ENCODE measurements around the gene AGBL1. TPM values are rescaled to one million over a fixed set of nuclear protein-coding genes. Genes with fewer than 3 reads are reported as not detected.
"Not testable (repeated sequence)": the region's sequence is repeated elsewhere in the genome, so short reads cannot be mapped to it uniquely, and the experiment has no call there.

Gene AGBL1
- total and polyA plus RNA-seq, 2 donors (not counting 1 experiment from before 2014, with no cell fraction given): not detected

DNA sequence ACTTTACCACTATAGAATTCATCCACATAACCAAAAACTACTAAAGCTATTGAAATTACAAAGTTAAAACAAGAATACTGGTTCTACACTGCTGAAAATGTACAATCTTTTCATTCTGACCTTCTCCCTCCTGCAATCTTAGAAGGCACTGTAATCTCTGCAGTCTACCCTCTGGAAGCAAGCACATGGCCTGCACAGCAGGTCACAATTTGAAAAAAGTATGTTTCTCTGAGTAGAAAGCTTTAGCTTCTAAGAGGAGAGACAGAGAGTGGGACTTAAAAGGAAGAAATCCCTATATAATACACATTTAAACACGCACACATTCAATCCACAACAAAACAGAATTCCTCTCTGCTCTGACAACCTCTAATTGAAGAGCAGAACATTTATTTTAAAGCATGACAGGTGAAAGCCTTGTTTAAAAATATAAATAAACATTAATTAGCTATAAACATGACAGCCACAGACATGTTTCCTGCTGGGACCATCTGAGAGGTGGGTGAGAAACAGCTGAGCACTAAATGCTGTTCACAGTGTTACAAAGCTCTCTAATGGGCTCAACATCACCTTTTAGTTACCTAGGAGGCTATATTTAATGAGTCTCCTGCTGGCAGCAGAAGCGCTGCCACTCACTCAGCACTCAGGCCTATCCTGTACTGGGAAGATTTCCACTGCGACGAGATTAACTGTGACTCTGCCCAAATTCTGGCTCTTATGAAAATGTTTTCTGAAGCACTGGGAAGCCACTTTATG, 447.4 kb downstream of the AGBL1 start:
- Mint-ChIP-seq H3K27me3 (no peaks in the 10 kb centered on the region), H3K4me1 (no peaks in the 10 kb centered on the region), H3K9me3 (ENCODE audit: insufficient read depth) (peaks cover 2% of the 10 kb centered on the region), H3K27ac (no peak overlapping the region), H3K4me3 (no peak overlapping the region)
- intact Hi-C loops (cut with micrococcal nuclease): no loop called here
- TF ChIP-seq EZH2 (IDR thresholded peaks at IDR 0.05; ENCODE audit: borderline replicate concordance, insufficient read depth, low read depth, low read length, poor library complexity, severe bottlenecking) (no peak), CTCF (IDR thresholded peaks at IDR 0.05) (no peak)
- no peak overlapping the region for H3K9ac ChIP-seq (ENCODE audit: low read length)
- H3K36me3 ChIP-seq (replicated peaks in 1 of 2; ENCODE audit: control extremely low read depth in 1 of 2, control insufficient read depth in 1 of 2, extremely low read depth in 1 of 2, insufficient read depth in 2 of 2, low read length in 1 of 2): no peaks in the 10 kb centered on the region
- H4K20me1 ChIP-seq (ENCODE audit: control insufficient read depth, insufficient read depth, low read length, poor library complexity, severe bottlenecking): no peaks in the 10 kb centered on the region
- no peak overlapping the region for H3K27ac ChIP-seq (ENCODE audit: low read length in 2 of 2)
- 94% methylated on average over 2 of the region's 4 CpGs for WGBS (ENCODE audit: insufficient coverage)
- ChIA-PET POLR2A (no interaction called here), CTCF (no interaction called here)
- H3K4me1 ChIP-seq (ENCODE audit: control insufficient read depth in 2 of 2, insufficient read depth in 2 of 2, low read length in 2 of 2): no peaks in the 10 kb centered on the region
- H3K4me2 ChIP-seq (replicated peaks; ENCODE audit: low read depth, low read length, poor library complexity, severe bottlenecking): no peak overlapping the region
- H3K9me3 ChIP-seq (ENCODE audit: control extremely low read depth in 1 of 3, control insufficient read depth in 2 of 3, insufficient read depth in 1 of 3, low read length in 2 of 3): no peaks in the 10 kb centered on the region
- no peak for ATAC-seq (ENCODE audit: low read depth)
- H3K4me3 ChIP-seq (ENCODE audit: control extremely low read depth in 1 of 5, extremely low read depth in 1 of 5, insufficient read depth in 1 of 5, low read depth in 2 of 5, low read length in 4 of 5): no peak overlapping the region
- H2AFZ ChIP-seq (ENCODE audit: insufficient read depth, low read depth, low read length, poor library complexity, severe bottlenecking): no peak overlapping the region
- no peaks in the 10 kb centered on the region for H3K79me2 ChIP-seq (ENCODE audit: control insufficient read depth, insufficient read depth, low read length)
- no peaks in the 10 kb centered on the region for H3K27me3 ChIP-seq (replicated peaks in 1 of 4; ENCODE audit: control extremely low read depth in 1 of 4, control insufficient read depth in 3 of 4, insufficient read depth in 4 of 4, low read length in 3 of 4)
- DNase-seq: no peak

DNA sequence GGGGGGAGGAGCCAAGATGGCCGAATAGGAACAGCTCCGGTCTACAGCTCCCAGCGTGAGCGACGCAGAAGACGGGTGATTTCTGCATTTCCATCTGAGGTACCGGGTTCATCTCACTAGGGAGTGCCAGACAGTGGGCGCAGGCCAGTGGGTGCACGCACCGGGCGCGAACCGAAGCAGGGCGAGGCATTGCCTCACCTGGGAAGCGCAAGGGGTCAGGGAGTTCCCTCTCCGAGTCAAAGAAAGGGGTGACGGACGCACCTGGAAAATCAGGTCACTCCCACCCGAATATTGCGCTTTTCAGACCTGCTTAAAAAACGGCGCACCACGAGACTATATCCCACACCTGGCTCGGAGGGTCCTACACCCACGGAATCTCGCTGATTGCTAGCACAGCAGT, 448.4 kb downstream of the AGBL1 start:
- H3K4me3 Mint-ChIP-seq; H3K36me3 ChIP-seq (replicated peaks in 1 of 2; ENCODE audit: control extremely low read depth in 1 of 2, control insufficient read depth in 1 of 2, extremely low read depth in 1 of 2, insufficient read depth in 2 of 2, low read length in 1 of 2); H3K4me1 ChIP-seq (ENCODE audit: control insufficient read depth in 2 of 2, insufficient read depth in 2 of 2, low read length in 2 of 2); H3K27me3 ChIP-seq (replicated peaks in 1 of 4; ENCODE audit: control extremely low read depth in 1 of 4, control insufficient read depth in 3 of 4, insufficient read depth in 4 of 4, low read length in 3 of 4); H3K27ac ChIP-seq (ENCODE audit: low read length in 2 of 2); H3K4me3 ChIP-seq (ENCODE audit: control extremely low read depth in 1 of 5, extremely low read depth in 1 of 5, insufficient read depth in 1 of 5, low read depth in 2 of 5, low read length in 4 of 5); H2AFZ ChIP-seq (ENCODE audit: insufficient read depth, low read depth, low read length, poor library complexity, severe bottlenecking); H3K9me3 ChIP-seq (ENCODE audit: control extremely low read depth in 1 of 3, control insufficient read depth in 2 of 3, insufficient read depth in 1 of 3, low read length in 2 of 3); H3K4me2 ChIP-seq (replicated peaks; ENCODE audit: low read depth, low read length, poor library complexity, severe bottlenecking); H4K20me1 ChIP-seq (ENCODE audit: control insufficient read depth, insufficient read depth, low read length, poor library complexity, severe bottlenecking); H3K9me3 Mint-ChIP-seq (ENCODE audit: insufficient read depth); H3K27ac Mint-ChIP-seq; DNase-seq; H3K9ac ChIP-seq (ENCODE audit: low read length); ATAC-seq (ENCODE audit: low read depth); intact Hi-C loops (cut with micrococcal nuclease); CTCF ChIA-PET; H3K27me3 Mint-ChIP-seq; POLR2A ChIA-PET; H3K79me2 ChIP-seq (ENCODE audit: control insufficient read depth, insufficient read depth, low read length); H3K4me1 Mint-ChIP-seq: not testable (repeated sequence)
- 87% methylated on average over 4 of the region's 26 CpGs for WGBS (ENCODE audit: insufficient coverage)

Data from B cell (primary cell).